HepG2 (cell line): Measurements from ENCODE around the gene UPF3A. TPM values are rescaled to one million over a fixed set of nuclear protein-coding genes. Genes with fewer than 3 reads are reported as not detected.

ENCODE experiments used
- ATF7 ChIP-seq, 2 experiments: fragments of 450-650 bp in 1 of 2; sonication (generic) in 1 of 2; formaldehyde crosslinking in 1 of 2; IDR thresholded peaks; 2 replicates each; pipeline versions ENCODE4 v1.4.0 to v1.6.1; 2016 to 2020; ENCODE audit warnings: antibody characterized with exemption in 1 of 2, mild to moderate bottlenecking in 1 of 2, missing genetic modification reagents in 1 of 2
- CC2D1A ChIP-seq: sonication (generic); formaldehyde crosslinking; IDR thresholded peaks from 2 replicates; pipeline ENCODE4 v1.8.1; 2023; ENCODE audit warnings: mild to moderate bottlenecking, missing genetic modification reagents
- EHMT2 ChIP-seq: fragments of 200-600 bp; sonication (generic); IDR thresholded peaks from 2 replicates; pipeline ENCODE4 v1.7.0; 2017; ENCODE audit warnings: antibody characterized with exemption, low read depth, low read length, borderline replicate concordance
- MEIS1 ChIP-seq: sonication (generic); formaldehyde crosslinking; IDR thresholded peaks from 2 replicates; pipeline ENCODE4 v1.9.0; 2021; ENCODE audit warnings: mild to moderate bottlenecking, missing genetic modification reagents, moderate library complexity, borderline replicate concordance
- NR1H2 ChIP-seq: sonication (generic); formaldehyde crosslinking; IDR thresholded peaks from 2 replicates; pipeline ENCODE4 v1.8.1; 2022; ENCODE audit warnings: low read depth, missing genetic modification reagents, borderline replicate concordance
- PRPF4 ChIP-seq: fragments of 200-400 bp; formaldehyde crosslinking; IDR thresholded peaks from 2 replicates; pipeline ENCODE4 v1.6.1; 2016; ENCODE audit warnings: low read length, low read depth; ENCODE audit not compliant: poor library complexity, severe bottlenecking
- RERE ChIP-seq: IDR thresholded peaks from 2 replicates; pipeline ENCODE4 v1.6.1; 2016; ENCODE audit warnings: low read depth, missing genetic modification reagents, missing compliant biosample characterization
- SIX1 ChIP-seq: sonication (generic); formaldehyde crosslinking; IDR thresholded peaks from 2 replicates; pipeline ENCODE4 v1.4.0; 2020; ENCODE audit warnings: missing genetic modification reagents, borderline replicate concordance
- TBX2 ChIP-seq: sonication (generic); formaldehyde crosslinking; IDR thresholded peaks from 2 replicates; pipeline ENCODE4 v1.5.0; 2020; ENCODE audit warnings: missing genetic modification reagents, mild to moderate bottlenecking, borderline replicate concordance
- TEF ChIP-seq: sonication (generic); formaldehyde crosslinking; IDR thresholded peaks from 2 replicates; pipeline ENCODE4 v1.5.0; 2020; ENCODE audit warnings: missing genetic modification reagents
- ZBTB38 ChIP-seq: sonication (generic); formaldehyde crosslinking; IDR thresholded peaks from 2 replicates; pipeline ENCODE4 v1.5.1; 2020; ENCODE audit warnings: mild to moderate bottlenecking, missing genetic modification reagents
- ZBTB42 ChIP-seq: sonication (generic); formaldehyde crosslinking; IDR thresholded peaks from 2 replicates; pipeline ENCODE4 v1.5.0; 2020; ENCODE audit warnings: mild to moderate bottlenecking, missing genetic modification reagents
- ZBTB44 ChIP-seq: sonication (generic); formaldehyde crosslinking; IDR thresholded peaks from 2 replicates; pipeline ENCODE4 v1.4.0; 2020; ENCODE audit warnings: missing genetic modification reagents
- ZFP36 ChIP-seq: fragments of 150-350 bp; IDR thresholded peaks from 2 replicates; pipeline ENCODE4 v1.6.1; 2018; ENCODE audit warnings: borderline replicate concordance, low read length, low read depth; ENCODE audit not compliant: partially characterized antibody
- ZFP62 ChIP-seq: sonication (generic); formaldehyde crosslinking; IDR thresholded peaks from 2 replicates; pipeline ENCODE4 v1.4.0; 2020; ENCODE audit warnings: missing genetic modification reagents
- ZNF597 ChIP-seq: sonication (generic); formaldehyde crosslinking; IDR thresholded peaks from 2 replicates; pipeline ENCODE4 v1.5.0; 2020; ENCODE audit warnings: missing genetic modification reagents
- ZNF749 ChIP-seq: sonication (generic); formaldehyde crosslinking; IDR thresholded peaks from 2 replicates; pipeline ENCODE4 v1.8.0; 2022; ENCODE audit warnings: mild to moderate bottlenecking, missing genetic modification reagents, moderate library complexity, borderline replicate concordance
- ZNF782 ChIP-seq: sonication (generic); formaldehyde crosslinking; IDR thresholded peaks from 2 replicates; pipeline ENCODE4 v1.4.0; 2020; ENCODE audit warnings: missing genetic modification reagents, mild to moderate bottlenecking, borderline replicate concordance
- polyA plus RNA-seq, 8 experiments: library from polyadenylated mRNA; depleted of rRNA in 3 of 8; stranded (reverse) in 7 of 8; unstranded in 1 of 8; fragments of >200 nt; fragmentation: Illumina TruSeq in 4 of 8; extraction: Trizol in 4 of 8; gene quantifications; 2 replicates each; pipeline versions ENCODE4 v1.2.1 to v1.2.3, GENCODE V29; 2011 to 2016; ENCODE audit warnings: low read depth in 4 of 8, missing spikeins in 1 of 8, mixed read lengths in 1 of 8; ENCODE audit not compliant: insufficient read depth in 1 of 8
- total RNA-seq, 5 experiments: library from RNA; depleted of rRNA; stranded (reverse); fragments of >200 nt; fragmentation: Illumina TruSeq; extraction: Trizol; gene quantifications; 2 replicates each; pipeline ENCODE4 v1.2.3, GENCODE V29; 2016; ENCODE audit warnings: low read depth in 1 of 5

UPF3A gene
- total and polyA plus RNA-seq, 2 of the 13 experiments (the other 11 are each of a cell fraction or from before 2014, with no cell fraction given): 60.2 to 63.8 TPM

- TF ChIP-seq ATF7 (IDR thresholded peaks at IDR 0.05) (no peak), ATF7 (CRISPR knock-in tag; IDR thresholded peaks at IDR 0.05) (peak; percentile 34; the same call in 1 of the 2 replicates), SIX1 (CRISPR knock-in tag) (no peak), RERE (CRISPR knock-in tag) (no peak; the same call in 1 of the 2 replicates), ZFP36 (no peak), NR1H2 (CRISPR knock-in tag) (no peak), ZNF749 (peak; percentile 58; the same call in 1 of the 2 replicates), CC2D1A (CRISPR knock-in tag) (no peak), ZNF597 (no peak), ZBTB44 (peak; percentile 76; the same call in 1 of the 2 replicates), TBX2 (CRISPR knock-in tag) (peak; percentile 62; the same call in 1 of the 2 replicates), ZBTB38 (CRISPR knock-in tag) (no peak; the same call in 1 of the 2 replicates), ZNF782 (CRISPR knock-in tag) (no peak; the same call in 1 of the 2 replicates), TEF (no peak), EHMT2 (no peak), PRPF4 (no peak), ZFP62 (CRISPR knock-in tag) (no peak), ZBTB42 (0 out of 2 replicates have a peak, but pooled peaks have one; percentile 72), MEIS1 (CRISPR knock-in tag) (no peak)
Observed at GRCh38 chr13:114281351-114282040, at the start of gene UPF3A (continued).
